ENCODE data around the gene KIF19.
"Not testable (repeated sequence)": the region's sequence is repeated elsewhere in the genome, so short reads cannot be mapped to it uniquely, and the experiment has no call there.

Gene KIF19

DNA sequence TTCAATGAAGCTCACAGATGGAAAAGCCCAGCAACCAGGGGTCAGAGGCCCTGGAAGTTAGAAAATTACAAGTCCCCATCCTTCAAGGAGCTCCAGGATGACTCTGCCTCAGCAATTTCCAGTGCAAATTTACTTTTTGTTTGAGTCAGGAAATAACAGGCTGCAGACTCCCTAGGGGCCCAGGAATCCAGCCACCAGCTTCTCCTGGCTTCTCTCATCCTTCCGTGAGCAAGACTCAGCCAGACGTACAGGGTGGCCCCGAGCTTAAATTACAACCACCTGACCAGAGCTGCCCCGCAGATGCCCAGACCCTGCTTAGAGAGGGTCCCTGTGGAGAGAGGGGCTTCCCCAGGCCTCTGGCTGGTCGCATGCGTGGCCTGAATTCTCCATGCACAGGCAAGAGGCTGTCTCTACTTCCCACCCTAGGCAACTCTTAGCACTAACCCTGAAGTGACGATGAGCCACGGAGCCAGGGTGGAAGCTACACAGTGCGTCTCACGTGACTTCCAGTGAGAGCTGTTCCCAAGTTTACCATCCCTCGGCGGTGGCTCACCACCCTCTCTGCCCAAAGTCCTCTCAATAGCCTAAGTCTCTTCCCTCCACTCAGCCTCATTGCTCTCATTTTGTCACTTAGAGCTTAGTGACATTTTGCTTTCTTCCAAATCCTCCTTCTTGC, 68.4 kb downstream of the KIF19 start:
- intact Hi-C loops (cut with DNase I) = no loop called here
- DNase-seq = no peak

- intact Hi-C loops (cut with DNase I) = no loop called here
- DNase-seq = no peak
These were observed 69.0 kb downstream of the KIF19 start for GRCh38 chr17:74394977-74395376.

GRCh38 chr17:74396567-74396966, 70.5 kb downstream of the KIF19 start:
- intact Hi-C loops (cut with DNase I) = no loop called here
- DNase-seq = no peak

GRCh38 chr17:74402048-74402447, 76.0 kb downstream of the KIF19 start:
- intact Hi-C loops (cut with DNase I) = no loop called here
- DNase-seq = no peak

DNA sequence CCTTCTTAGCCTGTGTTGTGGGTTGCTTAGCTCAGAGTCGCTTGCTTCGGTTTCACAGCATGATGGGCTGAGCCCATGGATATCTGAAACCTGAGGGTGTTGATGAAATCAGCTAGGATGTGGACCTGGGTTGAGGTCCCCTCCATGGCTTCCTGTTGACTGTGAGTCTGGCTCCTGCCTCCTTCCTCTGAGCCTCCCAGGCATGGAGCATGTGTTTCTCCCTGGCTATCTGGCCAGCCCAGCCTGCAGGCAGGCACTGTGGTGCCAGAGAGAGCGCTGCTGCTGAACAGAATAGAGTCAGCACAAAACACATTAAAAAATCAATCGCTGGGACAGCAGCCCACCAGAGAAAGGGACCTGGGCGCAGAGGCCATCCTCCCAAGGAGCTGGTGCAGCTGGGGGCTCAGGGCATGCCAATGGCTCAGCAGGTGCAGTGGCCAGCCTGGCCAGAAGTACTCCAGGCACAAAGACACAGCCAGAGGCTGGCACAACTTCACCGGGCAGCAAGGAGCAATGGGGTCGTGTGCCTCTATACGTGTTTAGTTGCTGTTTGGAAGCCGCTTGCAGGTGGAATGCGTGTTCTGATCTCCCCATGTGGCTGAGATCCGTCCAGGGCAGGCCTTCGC, 77.6 kb downstream of the KIF19 start:
- no peak for DNase-seq
- intact Hi-C loops (cut with DNase I) = no loop called here

DNA sequence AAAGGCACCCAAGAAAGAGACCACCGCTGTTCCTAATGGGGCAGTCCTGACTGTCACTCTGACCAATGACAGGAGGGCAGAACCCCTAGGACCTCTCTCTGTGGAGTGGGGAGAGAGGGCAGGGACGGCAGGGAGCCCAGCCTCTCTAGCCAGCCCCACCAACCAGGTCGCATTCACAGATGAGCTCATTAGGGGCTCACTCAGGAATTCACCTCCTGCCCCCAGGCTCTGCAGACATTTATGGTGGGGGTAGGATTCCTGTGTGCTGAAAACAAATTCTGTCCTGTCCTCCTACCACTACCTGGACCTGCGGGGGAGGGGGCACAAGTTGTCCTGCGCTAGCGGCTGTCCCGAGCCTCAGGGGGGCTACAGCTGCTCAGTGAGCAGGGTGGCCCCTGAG, 78.2 kb downstream of the KIF19 start:
- DNase-seq = no peak
- intact Hi-C loops (cut with DNase I) = no loop called here

- DNase-seq = no peak
- intact Hi-C loops (cut with DNase I) = no loop called here
These were observed 78.8 kb downstream of the KIF19 start for GRCh38 chr17:74404789-74405188.

GRCh38 chr17:74405311-74405710, 79.3 kb downstream of the KIF19 start:
- intact Hi-C loops (cut with DNase I); DNase-seq: not testable (repeated sequence)
